GM18867 (cell line): ENCODE results near the gene TEX14.
A peak's percentile ranks its signal among the peaks of the same experiment; 100 is the strongest.
"Not testable (repeated sequence)": the region's sequence is repeated elsewhere in the genome, so short reads cannot be mapped to it uniquely, and the experiment has no call there.

ENCODE experiments used
- ATAC-seq: cut with Tn5 transposase; IDR thresholded peaks from one replicate; pipeline ENCODE4 v1.9.1; 2021; ENCODE audit warnings: mild to moderate bottlenecking, moderate library complexity; ENCODE audit not compliant: unreplicated experiment

TEX14 gene

GRCh38 chr17:58569196-58569595 is 122.6 kb downstream of the TEX14 start:
- ATAC-seq = no peak

GRCh38 chr17:58568044-58568799 is 123.6 kb downstream of the TEX14 start:
- ATAC-seq = no peak

- no peak for ATAC-seq
Observed at GRCh38 chr17:58565389-58566311, 126.2 kb downstream of the TEX14 start.

- ATAC-seq = no peak
Observed at GRCh38 chr17:58564971-58565370, 126.9 kb downstream of the TEX14 start.

GRCh38 chr17:58564243-58564642 is 127.6 kb downstream of the TEX14 start:
- no peak for ATAC-seq

GRCh38 chr17:58560511-58560910 is 131.3 kb downstream of the TEX14 start:
- ATAC-seq = no peak

GRCh38 chr17:58557981-58558380 is 133.9 kb downstream of the TEX14 start:
- no peak for ATAC-seq

- no peak for ATAC-seq
Observed at GRCh38 chr17:58556833-58557250, 135.0 kb downstream of the TEX14 start.

GRCh38 chr17:58555109-58555508 is 136.7 kb downstream of the TEX14 start:
- not testable (repeated sequence) for ATAC-seq

GRCh38 chr17:58541249-58541648 is 150.6 kb downstream of the TEX14 start:
- peak; percentile 46 for ATAC-seq

- ATAC-seq = no peak
Observed at GRCh38 chr17:58539698-58540097, 152.1 kb downstream of the TEX14 start.

- no peak for ATAC-seq
Observed at GRCh38 chr17:58538811-58539409, 152.9 kb downstream of the TEX14 start.

GRCh38 chr17:58537266-58537665 is 154.6 kb downstream of the TEX14 start:
- no peak for ATAC-seq

GRCh38 chr17:58536542-58536941 is 155.3 kb downstream of the TEX14 start:
- no peak for ATAC-seq

GRCh38 chr17:58535431-58535830 is 156.4 kb downstream of the TEX14 start:
- no peak for ATAC-seq

- no peak for ATAC-seq
Observed at GRCh38 chr17:58534901-58535421, 156.9 kb downstream of the TEX14 start.

GRCh38 chr17:58534331-58534730 is 157.5 kb downstream of the TEX14 start:
- no peak for ATAC-seq

GRCh38 chr17:58533616-58534188 is 158.1 kb downstream of the TEX14 start:
- no peak for ATAC-seq

GRCh38 chr17:58532555-58532951 is 159.3 kb downstream of the TEX14 start:
- no peak for ATAC-seq

GRCh38 chr17:58531661-58532554 is 159.9 kb downstream of the TEX14 start:
- ATAC-seq = peak; percentile 72
